ENCODE measurements around the gene CRACR2B.

CRACR2B gene

DNA sequence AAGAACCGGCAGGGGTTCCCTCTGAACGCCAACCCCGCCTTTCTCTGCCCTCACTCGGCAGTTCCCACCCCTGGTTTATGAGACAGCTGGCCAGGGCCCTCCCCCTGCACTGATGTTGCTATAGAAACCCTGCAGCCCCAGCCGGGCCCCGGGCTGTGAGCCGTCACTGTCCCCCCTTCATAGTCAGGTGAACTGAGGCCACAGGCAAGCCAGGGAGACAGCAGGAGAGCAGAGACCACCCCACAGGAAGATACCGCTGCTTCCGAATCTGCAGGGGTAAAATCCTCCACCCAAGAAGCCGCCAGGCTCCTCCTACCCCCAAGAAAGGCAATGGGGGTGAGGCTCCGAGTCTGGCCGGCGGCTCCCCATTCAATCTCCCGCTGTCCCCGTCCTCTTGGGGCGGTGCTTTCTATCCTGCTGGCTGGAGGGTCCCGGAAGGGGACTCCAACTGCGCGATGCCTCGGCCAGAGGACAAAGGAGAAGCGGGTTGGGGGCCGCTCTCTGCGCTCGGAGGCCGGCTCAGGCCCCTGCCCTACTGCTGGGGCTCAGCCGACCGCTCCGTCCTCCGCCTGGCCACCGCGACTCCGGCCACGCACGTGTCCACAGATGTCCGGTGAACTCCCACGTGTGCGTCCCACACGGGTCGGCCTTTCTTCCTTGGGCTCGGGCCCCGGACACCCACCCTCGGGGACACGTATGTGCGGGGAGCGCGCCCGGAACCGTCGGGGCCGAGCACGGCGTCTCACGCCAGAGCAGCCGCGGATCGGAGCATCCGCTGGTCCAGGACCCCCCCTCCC, 30.2 kb upstream of the CRACR2B start:
- Histone ChIP-seq H3K9me3 (replicated peaks in 1 of 11) (no peaks in the 10 kb centered on the region), H3K27ac (peak overlapping the region in 10 of 11 experiments; percentile 53 to 89 (median 82); a peak in 20 of 22 replicates), H3K9ac (peak overlapping the region; percentile 74 to 93 (median 87)), H3K4me1 (peaks cover 21 to 45% (median 38%) of the 10 kb centered on the region in 10 experiments), H3K27me3 (no peaks in the 10 kb centered on the region), H3K4me3 (peak overlapping the region; percentile 63 to 92 (median 87)), H4K20me1 (peaks cover 0 to 88% (median 51%) of the 10 kb centered on the region in 11 experiments; a peak in 18 of 22 replicates), H3K36me3 (peaks cover 22 to 61% (median 53%) of the 10 kb centered on the region in 11 experiments; a peak in 20 of 22 replicates), H3K4me2 (peak overlapping the region; percentile 99 to 100 (median 100))
- no peak for TF ChIP-seq Cebpa-rat (IDR thresholded peaks at IDR 0.05)

DNA sequence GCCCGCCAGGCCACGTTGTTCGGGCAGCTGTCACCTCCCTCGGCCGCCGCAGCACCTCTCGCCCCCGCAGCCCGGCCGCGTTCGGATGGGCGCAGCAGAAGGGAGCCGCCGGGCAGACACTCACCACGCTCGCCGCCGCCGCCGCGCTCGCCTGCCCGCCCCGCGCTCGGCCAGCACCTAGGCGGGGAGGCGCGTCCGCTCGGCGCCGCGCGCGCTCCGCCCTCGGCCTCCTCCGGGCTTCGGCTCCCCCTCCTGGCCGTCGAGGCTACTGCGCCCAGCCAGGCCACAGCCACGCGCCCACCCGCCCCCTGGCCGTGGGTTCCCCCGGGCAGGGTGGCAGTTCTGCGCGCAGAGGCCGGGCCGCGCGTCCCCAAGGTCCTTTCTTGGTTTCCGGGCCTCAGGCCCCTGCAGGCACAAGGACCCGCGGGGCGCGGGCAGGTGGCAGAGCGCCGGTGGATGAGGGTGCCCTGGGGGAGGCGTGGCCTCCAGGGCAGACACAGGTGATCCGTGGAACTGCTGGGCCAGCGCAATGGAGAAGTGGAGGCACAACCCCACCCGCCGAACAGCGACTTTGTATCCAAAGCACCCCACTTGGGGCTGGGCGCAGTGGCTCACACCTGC, 29.5 kb upstream of the CRACR2B start, which contains the start of gene SLC25A22:
SLC25A22 (minus strand) TSS at position 189 of the 621 bp plus-strand sequence. CDS start 3,275 bp downstream, outside the sequence.
- Histone ChIP-seq H3K4me1 (peaks cover 28 to 52% (median 45%) of the 10 kb centered on the region in 10 experiments), H3K27me3 (no peaks in the 10 kb centered on the region), H3K4me3 (peak within 1 kb of the TSS; percentile 63 to 92 (median 87)), H3K27ac (peak within 1 kb of the TSS in 10 of 11 experiments; percentile 53 to 89 (median 82); a peak in 20 of 22 replicates), H4K20me1 (peaks cover 0 to 90% (median 55%) of the 10 kb centered on the region in 11 experiments; a peak in 18 of 22 replicates), H3K9ac (peak within 1 kb of the TSS; percentile 74 to 93 (median 87)), H3K9me3 (replicated peaks in 1 of 11) (no peaks in the 10 kb centered on the region), H3K36me3 (peaks cover 22 to 62% (median 55%) of the 10 kb centered on the region in 11 experiments; a peak in 20 of 22 replicates), H3K4me2 (peak within 1 kb of the TSS; percentile 99 to 100 (median 100))
- no peak for TF ChIP-seq Cebpa-rat (IDR thresholded peaks at IDR 0.05)

DNA sequence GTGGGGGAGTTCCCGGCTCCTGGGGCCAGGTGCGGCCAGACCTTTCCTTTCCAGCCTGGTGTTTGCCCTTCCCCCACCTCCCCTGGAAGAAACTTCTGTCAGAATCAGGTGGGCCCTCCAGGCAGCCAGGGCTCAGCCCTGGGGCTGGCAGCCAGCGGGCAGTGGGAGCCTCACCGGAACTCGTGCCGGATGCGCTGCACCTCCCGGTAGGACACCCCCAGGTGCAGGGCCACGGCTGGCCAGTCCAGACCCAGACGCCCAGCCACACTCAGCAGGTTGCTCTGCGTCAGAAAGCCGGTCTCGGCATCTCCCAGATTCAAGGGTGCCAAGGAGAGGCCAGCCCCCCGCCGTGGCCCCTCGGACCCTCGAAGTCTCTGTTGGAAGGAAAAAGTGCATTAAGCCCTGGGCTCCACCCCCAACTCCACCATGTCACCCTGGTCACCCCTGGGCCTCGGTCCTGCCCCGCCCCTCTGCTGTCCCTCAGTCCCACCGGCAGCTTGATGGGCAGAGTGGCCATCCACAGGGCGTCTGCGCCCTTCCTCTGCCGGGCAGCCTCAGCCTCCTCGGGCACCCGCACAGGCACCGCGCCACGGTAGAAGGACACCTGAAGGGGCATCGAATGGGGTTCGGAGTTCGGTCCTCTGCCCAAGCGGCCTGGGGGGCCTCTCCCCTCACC, 27.9 kb upstream of the CRACR2B start:
- no peak overlapping the region for H3K4me3 ChIP-seq
- H3K36me3 ChIP-seq, result peaks cover 11 to 48% (median 40%) of the 10 kb centered on the region in 11 experiments; a peak in 20 of 22 replicates
- H3K9me3 ChIP-seq (replicated peaks in 1 of 11), result no peaks in the 10 kb centered on the region
- 0 out of 22 replicates have a peak overlapping the region, but pooled peaks of 2 of the 11 experiments have one; percentile 18 to 93 for H3K9ac ChIP-seq
- no peak overlapping the region for H3K27ac ChIP-seq
- H3K4me2 ChIP-seq, result no peak overlapping the region
- H3K27me3 ChIP-seq, result no peaks in the 10 kb centered on the region
- H4K20me1 ChIP-seq, result peaks cover 0 to 90% (median 53%) of the 10 kb centered on the region in 11 experiments; a peak in 18 of 22 replicates
- H3K4me1 ChIP-seq, result peaks cover 44 to 60% (median 54%) of the 10 kb centered on the region in 10 experiments
- TF ChIP-seq Cebpa-rat (IDR thresholded peaks at IDR 0.05), result no peak

DNA sequence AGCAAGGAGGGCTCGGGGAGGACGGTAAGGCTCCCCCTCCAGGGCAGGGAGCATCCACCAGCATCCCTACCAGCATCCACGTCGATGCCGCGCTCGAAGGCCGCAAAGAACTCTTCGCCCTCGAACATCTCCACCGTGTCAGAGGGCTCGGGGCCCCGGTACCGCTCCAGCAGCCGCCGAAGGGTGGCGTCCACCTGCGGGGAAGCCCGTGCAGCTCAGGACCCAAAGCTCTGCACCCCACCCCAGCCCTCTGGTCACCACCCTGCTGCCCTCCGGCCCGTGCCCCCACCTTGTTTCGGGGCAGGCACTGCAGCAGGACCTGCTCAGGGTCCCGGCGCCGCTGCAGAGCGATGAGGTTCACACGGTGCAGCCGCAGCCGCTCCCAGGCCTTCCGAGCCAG, 27.2 kb upstream of the CRACR2B start:
- H3K27me3 ChIP-seq, result no peaks in the 10 kb centered on the region
- H3K4me1 ChIP-seq, result peaks cover 41 to 56% (median 51%) of the 10 kb centered on the region in 10 experiments
- H3K9me3 ChIP-seq (replicated peaks in 1 of 11), result no peaks in the 10 kb centered on the region
- H3K4me2 ChIP-seq, result no peak overlapping the region
- no peak overlapping the region for H3K27ac ChIP-seq
- H3K9ac ChIP-seq, result no peak overlapping the region
- peaks cover 0 to 83% (median 46%) of the 10 kb centered on the region in 11 experiments; a peak in 18 of 22 replicates for H4K20me1 ChIP-seq
- H3K36me3 ChIP-seq, result peaks cover 11 to 47% (median 39%) of the 10 kb centered on the region in 11 experiments; a peak in 20 of 22 replicates
- H3K4me3 ChIP-seq, result no peak overlapping the region
- no peak for TF ChIP-seq Cebpa-rat (IDR thresholded peaks at IDR 0.05)

DNA sequence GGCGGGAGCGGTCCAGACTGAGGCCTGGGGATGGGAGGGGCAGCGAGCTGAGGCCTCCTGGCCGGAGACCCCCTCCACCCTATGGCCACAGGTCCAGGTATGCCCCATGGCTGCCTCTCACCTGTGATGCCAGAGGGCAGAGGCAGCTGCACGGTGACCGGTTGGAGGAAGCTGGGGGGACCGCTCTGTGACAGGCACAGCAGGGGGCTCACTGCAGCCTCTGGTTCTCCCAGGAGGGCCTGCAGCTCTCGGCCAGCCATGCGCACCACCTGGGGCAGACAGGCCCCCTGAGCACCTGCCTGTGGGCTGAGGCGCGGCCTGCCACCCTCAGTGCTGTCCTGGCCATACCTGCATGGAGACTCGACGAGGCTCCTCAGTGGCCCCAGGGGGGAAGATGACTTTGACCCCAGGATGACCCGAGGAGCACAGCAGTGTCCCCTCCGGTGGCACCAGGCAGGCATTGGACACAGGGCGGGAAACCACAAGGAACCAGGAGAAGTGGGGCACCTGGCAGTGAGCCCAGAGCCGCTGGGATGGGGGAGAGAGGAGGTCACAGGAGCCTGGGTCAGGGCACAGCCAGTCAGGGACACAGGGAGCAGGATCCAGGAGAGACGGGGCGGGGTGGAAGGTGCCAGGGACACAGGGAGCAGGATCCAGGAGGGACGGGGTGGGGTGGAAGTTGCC, 26.5 kb upstream of the CRACR2B start:
- no peaks in the 10 kb centered on the region for H3K27me3 ChIP-seq
- H3K36me3 ChIP-seq, result peaks cover 11 to 47% (median 39%) of the 10 kb centered on the region in 11 experiments; a peak in 20 of 22 replicates
- H3K4me1 ChIP-seq, result peaks cover 43 to 58% (median 52%) of the 10 kb centered on the region in 10 experiments
- H3K4me2 ChIP-seq, result no peak overlapping the region
- no peak for TF ChIP-seq Cebpa-rat (IDR thresholded peaks at IDR 0.05)
- peaks cover 0 to 78% (median 42%) of the 10 kb centered on the region in 11 experiments; a peak in 18 of 22 replicates for H4K20me1 ChIP-seq
- H3K4me3 ChIP-seq, result no peak overlapping the region
- no peak overlapping the region for H3K27ac ChIP-seq
- H3K9ac ChIP-seq, result no peak overlapping the region
- H3K9me3 ChIP-seq (replicated peaks in 1 of 11), result no peaks in the 10 kb centered on the region

DNA sequence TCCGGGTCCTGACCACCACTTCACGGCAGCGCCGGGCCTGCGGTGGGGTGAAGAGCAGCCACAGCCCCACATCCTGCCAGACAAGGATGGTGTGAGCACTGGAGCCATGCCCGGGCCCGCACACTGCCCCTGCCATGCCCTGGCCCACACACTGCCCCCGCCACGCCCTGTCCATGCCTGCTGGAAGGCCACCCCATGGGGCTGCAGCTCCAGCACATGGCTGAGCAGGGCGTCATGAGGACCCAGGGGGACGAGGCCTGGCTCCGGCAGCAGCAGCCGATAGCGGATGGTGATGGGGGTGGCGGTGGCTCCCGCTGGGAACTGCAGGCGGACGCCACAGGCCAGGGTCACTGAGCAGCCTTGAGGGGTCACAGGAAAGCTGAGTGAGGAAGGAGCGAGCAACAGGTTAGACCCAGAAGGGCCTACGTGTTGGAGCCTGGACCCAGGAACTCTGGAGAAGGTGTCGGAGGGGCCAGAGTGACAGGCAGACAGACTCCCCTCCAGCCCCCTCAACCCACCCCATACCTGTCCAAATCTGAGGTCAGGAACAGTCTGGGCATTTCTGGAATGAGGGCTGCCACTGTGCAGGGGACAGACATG, 25.6 kb upstream of the CRACR2B start:
- Histone ChIP-seq H3K4me2 (peak overlapping the region; percentile 92 to 100 (median 100); a peak in 18 of 22 replicates), H3K27ac (no peak overlapping the region)

DNA sequence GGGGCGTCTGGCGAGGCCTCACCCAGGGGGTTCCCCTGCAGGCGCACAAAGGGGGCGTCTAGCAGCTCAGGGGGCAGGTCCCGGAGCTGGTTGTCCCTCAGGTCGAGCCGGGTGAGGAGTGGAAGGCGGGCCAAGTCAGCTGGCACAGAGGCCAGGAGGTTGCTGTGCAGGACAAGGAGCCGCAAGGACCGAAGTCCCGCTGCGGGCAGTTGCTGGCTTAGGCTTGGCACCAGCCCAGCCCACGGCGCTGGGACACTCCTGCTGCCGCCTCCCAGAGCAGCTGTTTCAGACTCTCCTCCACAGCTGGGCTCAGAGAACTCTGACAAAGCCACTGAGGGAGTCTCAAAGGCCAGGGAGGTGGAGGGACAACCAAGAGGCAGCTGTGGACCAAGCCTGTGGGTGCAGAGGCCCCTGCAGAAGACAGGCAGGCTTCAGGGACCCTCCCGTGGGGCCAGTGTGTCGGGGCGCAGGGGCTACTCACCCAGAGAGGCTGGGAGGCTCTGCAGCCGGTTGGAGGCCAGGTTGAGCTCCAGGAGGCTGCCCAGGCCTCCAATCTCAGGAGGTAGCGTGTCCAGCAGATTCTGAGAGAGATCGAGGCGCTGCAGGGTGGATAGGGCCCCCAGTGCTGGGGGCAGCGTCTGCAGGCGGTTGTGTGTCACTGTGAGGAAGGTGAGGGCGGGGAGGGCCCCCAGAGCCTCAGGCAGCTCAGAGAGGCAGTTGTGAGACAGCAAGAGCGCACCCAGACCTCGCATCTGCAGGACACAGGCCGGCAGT, 24.8 kb upstream of the CRACR2B start:
- H3K9me3 ChIP-seq (replicated peaks in 1 of 11), result no peaks in the 10 kb centered on the region
- H3K4me2 ChIP-seq, result peak overlapping the region; percentile 92 to 100 (median 100)
- peaks cover 0 to 66% (median 29%) of the 10 kb centered on the region in 11 experiments; a peak in 15 of 22 replicates for H4K20me1 ChIP-seq
- peak overlapping the region in 2 of 11 experiments; percentile 4 to 31; a peak in 1 of 22 replicates for H3K27ac ChIP-seq
- peaks cover 37 to 60% (median 52%) of the 10 kb centered on the region in 10 experiments for H3K4me1 ChIP-seq
- peak overlapping the region in 9 of 10 experiments; percentile 69 to 84 (median 72); a peak in 15 of 20 replicates for H3K4me3 ChIP-seq
- peak overlapping the region; percentile 65 to 87 (median 82); a peak in 21 of 22 replicates for H3K9ac ChIP-seq
- H3K36me3 ChIP-seq, result peaks cover 11 to 47% (median 39%) of the 10 kb centered on the region in 11 experiments; a peak in 20 of 22 replicates
- no peak for TF ChIP-seq Cebpa-rat (IDR thresholded peaks at IDR 0.05)
- no peaks in the 10 kb centered on the region for H3K27me3 ChIP-seq

More for the DNA sequence above, 25.6 kb upstream of the CRACR2B start:
- Histone ChIP-seq H4K20me1 (peaks cover 0 to 69% (median 33%) of the 10 kb centered on the region in 11 experiments; a peak in 16 of 22 replicates), H3K4me1 (peaks cover 37 to 53% (median 46%) of the 10 kb centered on the region in 10 experiments), H3K9me3 (replicated peaks in 1 of 11) (no peaks in the 10 kb centered on the region), H3K36me3 (peaks cover 11 to 47% (median 39%) of the 10 kb centered on the region in 11 experiments; a peak in 20 of 22 replicates), H3K9ac (peak overlapping the region in 8 of 11 experiments; percentile 33 to 87 (median 82); a peak in 9 of 22 replicates), H3K4me3 (no peak overlapping the region), H3K27me3 (no peaks in the 10 kb centered on the region)
- no peak for TF ChIP-seq Cebpa-rat (IDR thresholded peaks at IDR 0.05)

All from BLaER1 treated with 17β-estradiol and CSF1 and Interleukin-3, amounts not matched to agents 10 nM and 100 nM (cell line).